ENCODE results near the gene VPS35L.

Gene VPS35L

GRCh38 chr16:19595043-19595767 is 39.7 kb downstream of the VPS35L start:
- no peak for DNase-seq

- DNase-seq: no peak
Observed at GRCh38 chr16:19598805-19599510, 43.5 kb downstream of the VPS35L start.

GRCh38 chr16:19599968-19600716 is 44.6 kb downstream of the VPS35L start:
- no peak for DNase-seq

- peak in 3 of 4 experiments; percentile 18 to 37 (median 26) for DNase-seq
Observed at GRCh38 chr16:19601083-19601976, 45.8 kb downstream of the VPS35L start.

- no peak for DNase-seq
Observed at GRCh38 chr16:19604911-19605310, 49.4 kb downstream of the VPS35L start.

GRCh38 chr16:19605701-19606100 is 50.2 kb downstream of the VPS35L start:
- DNase-seq: no peak

- DNase-seq: no peak
Observed at GRCh38 chr16:19607616-19608280, 52.2 kb downstream of the VPS35L start.

- no peak for DNase-seq
Observed at GRCh38 chr16:19609359-19609758, 53.9 kb downstream of the VPS35L start.

GRCh38 chr16:19610200-19610599 is 54.7 kb downstream of the VPS35L start:
- DNase-seq: no peak

- DNase-seq: no peak
Observed at GRCh38 chr16:19613834-19614233, 58.3 kb downstream of the VPS35L start.

GRCh38 chr16:19616241-19616640 is 60.7 kb downstream of the VPS35L start:
- no peak for DNase-seq

- no peak for DNase-seq
Observed at GRCh38 chr16:19618876-19619275, 63.4 kb downstream of the VPS35L start.

- DNase-seq: no peak
Observed at GRCh38 chr16:19621445-19621844, 65.9 kb downstream of the VPS35L start.

- no peak for DNase-seq
Observed at GRCh38 chr16:19625039-19625438, 69.5 kb downstream of the VPS35L start.

- DNase-seq: no peak
Observed at GRCh38 chr16:19636436-19637267, 81.1 kb downstream of the VPS35L start.

GRCh38 chr16:19639986-19640421 is 84.5 kb downstream of the VPS35L start:
- no peak for DNase-seq

GRCh38 chr16:19642501-19642900 is 87.0 kb downstream of the VPS35L start:
- DNase-seq: no peak

- DNase-seq: no peak
Observed at GRCh38 chr16:19644877-19645276, 89.4 kb downstream of the VPS35L start.

GRCh38 chr16:19645557-19645981 is 90.1 kb downstream of the VPS35L start:
- DNase-seq: no peak

GRCh38 chr16:19649980-19650379 is 94.5 kb downstream of the VPS35L start:
- DNase-seq: no peak

GRCh38 chr16:19654147-19654546 is 98.6 kb downstream of the VPS35L start:
- DNase-seq: no peak
